HEK293 (cell line): ENCODE data around the gene MTA1.

ENCODE experiments used
- MEIS1 ChIP-seq: sonication (generic); formaldehyde crosslinking; IDR thresholded peaks from 2 replicates; pipeline ENCODE4 v1.8.1; 2022; ENCODE audit warnings: missing genetic modification reagents, mild to moderate bottlenecking, borderline replicate concordance
- OVOL3 ChIP-seq: fragments of 450-650 bp; formaldehyde crosslinking; IDR thresholded peaks from 2 replicates; pipeline ENCODE4 v1.5.1; 2016; ENCODE audit warnings: missing biosample characterization, missing genetic modification characterization
- SCRT1 ChIP-seq: fragments of 450-650 bp; formaldehyde crosslinking; IDR thresholded peaks from 2 replicates; pipeline ENCODE4 v1.5.1; 2016; ENCODE audit warnings: missing biosample characterization, missing genetic modification characterization, borderline replicate concordance
- TRIM28 ChIP-seq: IDR thresholded peaks from 2 replicates; pipeline ENCODE4 v1.6.1; 2011; ENCODE audit warnings: low read length, control low read depth, borderline replicate concordance
- ZBTB44 ChIP-seq: fragments of 450-650 bp; IDR thresholded peaks from 2 replicates; pipeline ENCODE4 v1.5.1; 2018; ENCODE audit warnings: missing biosample characterization, mild to moderate bottlenecking, missing genetic modification characterization
- ZEB2 ChIP-seq: fragments of 450-650 bp; formaldehyde crosslinking; IDR thresholded peaks from 2 replicates; pipeline ENCODE4 v1.5.1; 2016; ENCODE audit warnings: missing biosample characterization, missing genetic modification characterization
- ZNF10 ChIP-seq: fragments of 450-650 bp; formaldehyde crosslinking; IDR thresholded peaks from 2 replicates; pipeline ENCODE4 v1.5.1; 2017; ENCODE audit warnings: missing biosample characterization, missing genetic modification characterization
- ZNF138 ChIP-seq: fragments of 450-650 bp; formaldehyde crosslinking; IDR thresholded peaks from 2 replicates; pipeline ENCODE4 v1.5.1; 2016; ENCODE audit warnings: missing biosample characterization, missing genetic modification characterization, borderline replicate concordance
- ZNF140 ChIP-seq: fragments of 450-650 bp; formaldehyde crosslinking; IDR thresholded peaks from 2 replicates; pipeline ENCODE4 v1.5.1; 2016; ENCODE audit warnings: missing biosample characterization, missing genetic modification characterization
- ZNF146 ChIP-seq: fragments of 450-650 bp; formaldehyde crosslinking; IDR thresholded peaks from 2 replicates; pipeline ENCODE4 v1.5.1; 2016; ENCODE audit warnings: missing biosample characterization, missing genetic modification characterization
- ZNF148 ChIP-seq: fragments of 450-650 bp; formaldehyde crosslinking; IDR thresholded peaks from 2 replicates; pipeline ENCODE4 v1.5.0; 2017; ENCODE audit warnings: missing biosample characterization, missing genetic modification characterization, borderline replicate concordance
- ZNF157 ChIP-seq: fragments of 450-650 bp; formaldehyde crosslinking; IDR thresholded peaks from 2 replicates; pipeline ENCODE4 v1.5.1; 2016; ENCODE audit warnings: missing biosample characterization, missing genetic modification characterization
- ZNF174 ChIP-seq: fragments of 450-650 bp; formaldehyde crosslinking; IDR thresholded peaks from 2 replicates; pipeline ENCODE4 v1.5.0; 2017; ENCODE audit warnings: missing biosample characterization, mild to moderate bottlenecking, missing genetic modification characterization
- ZNF214 ChIP-seq: fragments of 450-650 bp; formaldehyde crosslinking; IDR thresholded peaks from 2 replicates; pipeline ENCODE4 v1.5.1; 2017; ENCODE audit warnings: missing biosample characterization, mild to moderate bottlenecking, missing genetic modification characterization, borderline replicate concordance
- ZNF280D ChIP-seq: fragments of 450-650 bp; formaldehyde crosslinking; IDR thresholded peaks from 2 replicates; pipeline ENCODE4 v1.5.1; 2016; ENCODE audit warnings: missing biosample characterization, missing genetic modification characterization
- ZNF324 ChIP-seq: fragments of 450-650 bp; formaldehyde crosslinking; IDR thresholded peaks from 2 replicates; pipeline ENCODE4 v1.5.1; 2016; ENCODE audit warnings: missing biosample characterization, missing genetic modification characterization
- ZNF341 ChIP-seq: fragments of 450-650 bp; formaldehyde crosslinking; IDR thresholded peaks from 2 replicates; pipeline ENCODE4; 2016; ENCODE audit warnings: low read depth, missing biosample characterization, missing genetic modification characterization
- ZNF398 ChIP-seq: fragments of 450-650 bp; formaldehyde crosslinking; IDR thresholded peaks from 2 replicates; pipeline ENCODE4 v1.5.1; 2017; ENCODE audit warnings: missing biosample characterization, missing genetic modification characterization
- ZNF416 ChIP-seq: fragments of 450-650 bp; formaldehyde crosslinking; IDR thresholded peaks from 2 replicates; pipeline ENCODE4 v1.5.1; 2016; ENCODE audit warnings: missing biosample characterization, missing genetic modification characterization
- ZNF433 ChIP-seq: fragments of 450-650 bp; formaldehyde crosslinking; IDR thresholded peaks from 2 replicates; pipeline ENCODE4 v1.5.1; 2016; ENCODE audit warnings: missing biosample characterization, missing genetic modification characterization, low read depth
- ZNF518A ChIP-seq: fragments of 450-650 bp; formaldehyde crosslinking; conservative IDR thresholded peaks from 2 replicates; pipeline ENCODE4 v1.5.1; 2016; ENCODE audit warnings: low read depth, missing biosample characterization, missing genetic modification characterization
- ZNF530 ChIP-seq: fragments of 450-650 bp; formaldehyde crosslinking; IDR thresholded peaks from 2 replicates; pipeline ENCODE4 v1.5.1; 2016; ENCODE audit warnings: low read depth, missing biosample characterization, missing genetic modification characterization
- ZNF664 ChIP-seq: fragments of 450-650 bp; formaldehyde crosslinking; IDR thresholded peaks from 2 replicates; pipeline ENCODE4 v1.5.1; 2016; ENCODE audit warnings: missing biosample characterization, missing genetic modification characterization
- ZNF747 ChIP-seq: fragments of 450-650 bp; formaldehyde crosslinking; IDR thresholded peaks from 2 replicates; pipeline ENCODE4 v1.5.1; 2016; ENCODE audit warnings: missing biosample characterization, missing genetic modification characterization
- ZNF776 ChIP-seq: fragments of 450-650 bp; formaldehyde crosslinking; IDR thresholded peaks from 2 replicates; pipeline ENCODE4 v1.5.0; 2017; ENCODE audit warnings: missing biosample characterization, missing genetic modification characterization, borderline replicate concordance
- ZNF830 ChIP-seq: fragments of 450-650 bp; IDR thresholded peaks from 2 replicates; pipeline ENCODE4 v1.5.0; 2018; ENCODE audit warnings: missing biosample characterization, missing genetic modification characterization, low read depth, mild to moderate bottlenecking, moderate library complexity

The MTA1 gene

GRCh38 chr14:105489542-105490266, 70.1 kb downstream of the MTA1 start (continued):
- TF ChIP-seq ZNF10 (tag by site-specific recombination) = no peak
- no peak for TF ChIP-seq ZBTB44
- TF ChIP-seq ZEB2 (tag by site-specific recombination) = peak; percentile 94
- no peak for TF ChIP-seq ZNF664 (tag by site-specific recombination)
- TF ChIP-seq ZNF398 (tag by site-specific recombination) = peak; percentile 81
- TF ChIP-seq ZNF830 (tag by site-specific recombination) = no peak
- no peak for TF ChIP-seq MEIS1
- no peak for TF ChIP-seq ZNF174 (tag by site-specific recombination)
- no peak for TF ChIP-seq ZNF140 (tag by site-specific recombination)
- TF ChIP-seq ZNF518A (tag by site-specific recombination) = no peak
- TF ChIP-seq ZNF157 (tag by site-specific recombination) = no peak
- TF ChIP-seq SCRT1 (tag by site-specific recombination) = no peak
- TF ChIP-seq OVOL3 (tag by site-specific recombination) = no peak
- no peak for TF ChIP-seq ZNF280D (tag by site-specific recombination)
- no peak for TF ChIP-seq ZNF433 (tag by site-specific recombination)
- TF ChIP-seq ZNF341 (tag by site-specific recombination) = peak; percentile 98
- TF ChIP-seq ZNF146 (tag by site-specific recombination) = no peak
- TF ChIP-seq ZNF138 (tag by site-specific recombination) = no peak
- no peak for TF ChIP-seq ZNF148 (tag by site-specific recombination)
- TF ChIP-seq ZNF530 = no peak
- no peak for TF ChIP-seq ZNF416 (tag by site-specific recombination)
- TF ChIP-seq TRIM28 = no peak
- no peak for TF ChIP-seq ZNF776 (tag by site-specific recombination)
- 0 out of 2 replicates have a peak, but pooled peaks have one; percentile 25 for TF ChIP-seq ZNF324 (tag by site-specific recombination)
- no peak for TF ChIP-seq ZNF214 (tag by site-specific recombination)
- TF ChIP-seq ZNF747 = no peak
